GM23338 (cell line): Measurements from ENCODE around the gene CNNM3.

Experiments
- CTCF ChIP-seq, 2 experiments: fragments of 200-600 bp in 1 of 2; sonication (generic) in 1 of 2; conservative IDR thresholded peaks; 2 replicates each; pipeline versions ENCODE4 v1.5.1 to v1.6.1; 2016 to 2017; ENCODE audit warnings: antibody characterized with exemption in 2 of 2, low read depth in 2 of 2, mild to moderate bottlenecking in 2 of 2, moderate library complexity in 1 of 2
- EZH2 ChIP-seq: fragments of 200-600 bp; sonication (generic); IDR thresholded peaks from one replicate; pipeline ENCODE4 v1.8.0; 2017; ENCODE audit warnings: antibody characterized with exemption, mild to moderate bottlenecking, low read depth; ENCODE audit not compliant: unreplicated experiment
- EZH2phosphoT487 ChIP-seq: fragments of 200-600 bp; sonication (generic); IDR thresholded peaks from one replicate; pipeline ENCODE4 v1.8.1; 2018; ENCODE audit warnings: antibody characterized with exemption; ENCODE audit not compliant: unreplicated experiment
- JUNB ChIP-seq: IDR thresholded peaks from one replicate; pipeline ENCODE4 v1.6.1; 2016; ENCODE audit warnings: antibody characterized with exemption; ENCODE audit not compliant: unreplicated experiment
- NANOG ChIP-seq: IDR thresholded peaks from 2 replicates; pipeline ENCODE4 v1.6.1; 2016; ENCODE audit warnings: antibody characterized with exemption, borderline replicate concordance
- POLR2AphosphoS5 ChIP-seq: IDR thresholded peaks from 2 replicates; pipeline ENCODE4 v1.6.1; 2016; ENCODE audit warnings: antibody characterized with exemption, low read depth
- REST ChIP-seq: IDR thresholded peaks from one replicate; pipeline ENCODE4 v1.6.1; 2018; ENCODE audit warnings: antibody characterized with exemption; ENCODE audit not compliant: unreplicated experiment
- ZNF114 ChIP-seq: fragments of 250-450 bp; sonication (Bioruptor Pico); IDR thresholded peaks from 2 replicates; pipeline ENCODE4 v1.5.0; 2020; ENCODE audit warnings: mild to moderate bottlenecking, moderate library complexity
- TF ChIP-seq, protein P1 (sequence below): IDR thresholded peaks from 2 replicates; pipeline ENCODE4 v1.6.1; 2016; ENCODE audit warnings: antibody characterized with exemption

DNA sequence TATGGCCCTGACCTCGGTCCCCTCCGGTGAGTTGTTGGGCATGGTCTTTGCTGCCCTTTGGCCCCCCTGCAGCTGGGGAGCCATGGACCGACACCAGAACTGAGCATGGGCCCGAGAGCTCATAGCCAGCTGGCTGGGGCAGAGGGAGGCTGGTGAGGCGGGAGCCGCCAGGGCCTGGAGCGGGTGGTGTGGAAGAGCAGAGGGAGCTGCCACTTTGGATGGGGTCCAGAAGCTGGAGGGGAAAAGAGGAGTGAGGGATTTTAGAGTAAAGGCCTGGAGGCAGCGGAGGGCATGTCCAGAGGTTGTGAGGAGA, 16.5 kb upstream of the CNNM3 start:
- TF ChIP-seq POLR2AphosphoS5 = no peak
- TF ChIP-seq EZH2 = no peak
- no peak for TF ChIP-seq REST
- no peak for TF ChIP-seq CTCF (conservative IDR thresholded peaks at IDR 0.05; ENCODE audit: low read depth in 2 of 2)
- TF ChIP-seq EZH2phosphoT487 = no peak
- no peak for TF ChIP-seq JUNB
- no peak for TF ChIP-seq ZNF114 (CRISPR knock-in tag)
- TF ChIP-seq NANOG = no peak
- TF ChIP-seq, protein P1, sequence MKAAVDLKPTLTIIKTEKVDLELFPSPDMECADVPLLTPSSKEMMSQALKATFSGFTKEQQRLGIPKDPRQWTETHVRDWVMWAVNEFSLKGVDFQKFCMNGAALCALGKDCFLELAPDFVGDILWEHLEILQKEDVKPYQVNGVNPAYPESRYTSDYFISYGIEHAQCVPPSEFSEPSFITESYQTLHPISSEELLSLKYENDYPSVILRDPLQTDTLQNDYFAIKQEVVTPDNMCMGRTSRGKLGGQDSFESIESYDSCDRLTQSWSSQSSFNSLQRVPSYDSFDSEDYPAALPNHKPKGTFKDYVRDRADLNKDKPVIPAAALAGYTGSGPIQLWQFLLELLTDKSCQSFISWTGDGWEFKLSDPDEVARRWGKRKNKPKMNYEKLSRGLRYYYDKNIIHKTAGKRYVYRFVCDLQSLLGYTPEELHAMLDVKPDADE = no peak
